HL-60 (cell line): Measurements from ENCODE around the gene DNAJC25.

Experiments
- DNase-seq, 2 experiments: peaks; one replicate each; pipeline ENCODE4 v3.0.0-alpha.2; 2010 to 2020; ENCODE audit warnings: low read depth in 1 of 2, low spot score in 1 of 2
- H3K27ac ChIP-seq: fragments of 250-450 bp; sonication (Bioruptor Pico); replicated peaks from 2 replicates; pipeline ENCODE4 v1.5.1; 2020; ENCODE audit warnings: mild to moderate bottlenecking, moderate library complexity
- H3K27me3 ChIP-seq: fragments of 250-450 bp; sonication (Bioruptor Pico); 2 replicates; pipeline ENCODE4 v1.5.1; 2021; ENCODE audit warnings: mild to moderate bottlenecking, moderate library complexity; ENCODE audit not compliant: insufficient read depth, poor library complexity, severe bottlenecking
- H3K4me3 ChIP-seq: replicated peaks from 2 replicates; pipeline ENCODE4 v1.5.1; 2011; ENCODE audit warnings: mild to moderate bottlenecking, control low read depth, low read length; ENCODE audit not compliant: insufficient read depth
- GABPA ChIP-seq: IDR thresholded peaks from 2 replicates; pipeline ENCODE4 v1.6.1; 2012; ENCODE audit warnings: low read depth
- POLR2AphosphoS5 ChIP-seq: IDR thresholded peaks from 2 replicates; pipeline ENCODE4 v1.6.1; 2012; ENCODE audit warnings: low read depth
- SPI1 ChIP-seq: IDR thresholded peaks from 2 replicates; pipeline ENCODE4 v1.6.1; 2012; ENCODE audit warnings: low read depth, mild to moderate bottlenecking, borderline replicate concordance
- TF ChIP-seq, protein P1 (sequence below): IDR thresholded peaks from one replicate; pipeline ENCODE4 v1.5.1; 2011; ENCODE audit warnings: low read length, control low read depth, inconsistent platforms; ENCODE audit not compliant: insufficient read depth
- TF ChIP-seq, protein P2 (sequence below): IDR thresholded peaks from 2 replicates; pipeline ENCODE4 v1.6.1; 2012; ENCODE audit warnings: low read depth; ENCODE audit not compliant: insufficient replicate concordance

DNAJC25 gene

DNA sequence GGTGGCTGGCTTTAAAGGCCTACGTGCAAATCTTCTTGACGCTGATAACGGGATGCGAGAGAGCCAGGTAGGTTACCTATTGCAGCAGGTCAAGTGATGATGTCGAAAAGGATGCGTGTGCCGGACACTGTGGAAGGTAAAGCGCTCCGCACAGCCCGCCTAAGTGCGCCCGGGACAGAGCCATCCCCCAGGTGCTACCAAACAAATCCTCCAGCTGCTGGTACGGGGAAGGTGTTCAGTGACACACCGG lies 245 bp upstream of the DNAJC25 start:
- TF ChIP-seq, protein P1, sequence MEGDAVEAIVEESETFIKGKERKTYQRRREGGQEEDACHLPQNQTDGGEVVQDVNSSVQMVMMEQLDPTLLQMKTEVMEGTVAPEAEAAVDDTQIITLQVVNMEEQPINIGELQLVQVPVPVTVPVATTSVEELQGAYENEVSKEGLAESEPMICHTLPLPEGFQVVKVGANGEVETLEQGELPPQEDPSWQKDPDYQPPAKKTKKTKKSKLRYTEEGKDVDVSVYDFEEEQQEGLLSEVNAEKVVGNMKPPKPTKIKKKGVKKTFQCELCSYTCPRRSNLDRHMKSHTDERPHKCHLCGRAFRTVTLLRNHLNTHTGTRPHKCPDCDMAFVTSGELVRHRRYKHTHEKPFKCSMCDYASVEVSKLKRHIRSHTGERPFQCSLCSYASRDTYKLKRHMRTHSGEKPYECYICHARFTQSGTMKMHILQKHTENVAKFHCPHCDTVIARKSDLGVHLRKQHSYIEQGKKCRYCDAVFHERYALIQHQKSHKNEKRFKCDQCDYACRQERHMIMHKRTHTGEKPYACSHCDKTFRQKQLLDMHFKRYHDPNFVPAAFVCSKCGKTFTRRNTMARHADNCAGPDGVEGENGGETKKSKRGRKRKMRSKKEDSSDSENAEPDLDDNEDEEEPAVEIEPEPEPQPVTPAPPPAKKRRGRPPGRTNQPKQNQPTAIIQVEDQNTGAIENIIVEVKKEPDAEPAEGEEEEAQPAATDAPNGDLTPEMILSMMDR = no peak
- TF ChIP-seq GABPA = peak; percentile 96
- TF ChIP-seq, protein P2, sequence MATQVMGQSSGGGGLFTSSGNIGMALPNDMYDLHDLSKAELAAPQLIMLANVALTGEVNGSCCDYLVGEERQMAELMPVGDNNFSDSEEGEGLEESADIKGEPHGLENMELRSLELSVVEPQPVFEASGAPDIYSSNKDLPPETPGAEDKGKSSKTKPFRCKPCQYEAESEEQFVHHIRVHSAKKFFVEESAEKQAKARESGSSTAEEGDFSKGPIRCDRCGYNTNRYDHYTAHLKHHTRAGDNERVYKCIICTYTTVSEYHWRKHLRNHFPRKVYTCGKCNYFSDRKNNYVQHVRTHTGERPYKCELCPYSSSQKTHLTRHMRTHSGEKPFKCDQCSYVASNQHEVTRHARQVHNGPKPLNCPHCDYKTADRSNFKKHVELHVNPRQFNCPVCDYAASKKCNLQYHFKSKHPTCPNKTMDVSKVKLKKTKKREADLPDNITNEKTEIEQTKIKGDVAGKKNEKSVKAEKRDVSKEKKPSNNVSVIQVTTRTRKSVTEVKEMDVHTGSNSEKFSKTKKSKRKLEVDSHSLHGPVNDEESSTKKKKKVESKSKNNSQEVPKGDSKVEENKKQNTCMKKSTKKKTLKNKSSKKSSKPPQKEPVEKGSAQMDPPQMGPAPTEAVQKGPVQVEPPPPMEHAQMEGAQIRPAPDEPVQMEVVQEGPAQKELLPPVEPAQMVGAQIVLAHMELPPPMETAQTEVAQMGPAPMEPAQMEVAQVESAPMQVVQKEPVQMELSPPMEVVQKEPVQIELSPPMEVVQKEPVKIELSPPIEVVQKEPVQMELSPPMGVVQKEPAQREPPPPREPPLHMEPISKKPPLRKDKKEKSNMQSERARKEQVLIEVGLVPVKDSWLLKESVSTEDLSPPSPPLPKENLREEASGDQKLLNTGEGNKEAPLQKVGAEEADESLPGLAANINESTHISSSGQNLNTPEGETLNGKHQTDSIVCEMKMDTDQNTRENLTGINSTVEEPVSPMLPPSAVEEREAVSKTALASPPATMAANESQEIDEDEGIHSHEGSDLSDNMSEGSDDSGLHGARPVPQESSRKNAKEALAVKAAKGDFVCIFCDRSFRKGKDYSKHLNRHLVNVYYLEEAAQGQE = no peak
- no peak for DNase-seq
- H3K4me3 ChIP-seq = peak overlapping the region; percentile 81
- H3K27me3 ChIP-seq = no peaks in the 10 kb centered on the region
- peak overlapping the region; percentile 80 for H3K27ac ChIP-seq

DNA sequence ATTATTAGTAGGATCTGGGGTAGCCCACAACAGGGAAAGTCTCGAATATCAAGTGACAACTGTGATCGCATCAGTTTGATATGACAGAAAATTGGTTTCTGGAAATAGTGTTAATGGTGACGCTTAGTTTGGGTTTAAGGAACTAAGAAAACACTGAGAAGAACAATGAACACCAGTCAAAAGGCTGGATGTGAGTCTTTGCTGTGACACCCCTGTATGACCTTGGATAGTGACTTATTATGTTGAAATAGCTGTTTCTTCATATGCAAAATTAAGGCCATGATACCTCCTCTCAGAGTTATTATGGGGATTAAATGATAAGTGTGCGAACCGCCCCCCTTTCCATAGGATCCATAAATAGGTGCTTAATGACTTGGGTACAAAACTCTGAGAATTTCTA lies 926 bp downstream of the DNAJC25 start:
- Histone ChIP-seq H3K27me3 (no peaks in the 10 kb centered on the region), H3K27ac (peak overlapping the region; percentile 80), H3K4me3 (peak overlapping the region; percentile 81)
- TF ChIP-seq, protein P2 = no peak
- TF ChIP-seq GABPA = no peak
- peak; percentile 10 to 42 for DNase-seq

DNA sequence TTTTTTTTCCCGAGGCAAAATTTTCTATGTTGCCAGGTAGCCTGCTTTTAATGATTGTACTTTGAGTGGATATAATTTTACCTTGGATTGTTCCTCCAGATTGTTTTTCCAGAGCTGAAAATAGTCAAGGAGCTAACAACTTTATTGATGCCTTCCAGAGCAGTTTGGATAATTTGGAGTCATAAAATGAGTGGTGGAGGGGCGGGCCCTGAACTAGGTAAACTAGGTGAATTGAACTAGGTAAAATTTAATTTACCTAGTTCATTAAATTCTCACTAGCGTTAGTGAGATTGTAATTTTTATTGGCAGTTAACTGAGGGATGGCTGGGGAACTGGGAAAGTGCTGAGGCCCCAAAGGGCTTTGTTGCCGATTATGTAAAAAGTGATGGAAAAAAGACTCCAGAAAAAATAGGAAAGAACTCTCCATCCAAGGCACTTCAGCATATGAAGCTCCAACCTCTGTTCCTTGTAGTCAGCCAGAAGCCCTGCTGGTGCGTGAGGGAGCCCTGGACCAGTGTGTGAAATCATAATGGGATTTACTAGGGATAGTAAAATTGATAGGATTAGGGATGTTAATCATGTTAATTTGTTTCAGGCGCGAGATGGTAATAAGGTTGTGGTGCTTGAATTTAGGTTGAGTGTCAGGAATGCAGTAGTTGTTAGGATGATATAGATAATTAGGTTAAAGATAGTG lies 1.7 kb downstream of the DNAJC25 start:
- TF ChIP-seq SPI1 (no peak), GABPA (no peak), POLR2AphosphoS5 (no peak)
- TF ChIP-seq, protein P2 = no peak
- TF ChIP-seq, protein P1 = no peak
- peak overlapping the region; percentile 81 for H3K4me3 ChIP-seq
- no peak overlapping the region for H3K27ac ChIP-seq
- no peak for DNase-seq
- H3K27me3 ChIP-seq = no peaks in the 10 kb centered on the region

DNA sequence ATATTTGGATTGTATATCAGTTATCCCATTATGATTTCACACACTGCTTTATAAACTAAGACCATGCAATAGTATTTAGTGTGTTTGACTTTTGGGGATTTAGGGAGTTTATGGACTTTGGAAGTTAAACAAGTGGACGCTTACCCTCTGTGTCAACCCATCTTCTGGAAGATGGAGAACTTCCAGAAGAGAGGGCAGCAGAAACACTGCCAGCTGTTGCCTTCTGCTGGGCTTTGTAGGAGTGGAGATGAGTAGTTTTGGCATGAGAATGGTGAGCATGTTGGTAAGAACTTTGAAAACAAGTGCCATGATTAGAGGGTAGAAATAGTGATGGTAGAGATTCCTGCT lies 2.2 kb downstream of the DNAJC25 start:
- Histone ChIP-seq H3K27me3 (no peaks in the 10 kb centered on the region), H3K4me3 (no peak overlapping the region), H3K27ac (no peak overlapping the region)
- DNase-seq = no peak
- TF ChIP-seq, protein P2 = no peak
- TF ChIP-seq, protein P1 = no peak
- TF ChIP-seq POLR2AphosphoS5 (no peak), SPI1 (no peak), GABPA (no peak)
